OCI-LY1 (cell line): ENCODE data around the gene FNDC5.

Experiments
- H2AFZ ChIP-seq: fragments of 200-600 bp; sonication (generic), shearing (Covaris generic); 2 replicates; pipeline ENCODE4 v1.6.0; 2014; ENCODE audit warnings: antibody characterized with exemption, mild to moderate bottlenecking, low read length
- H3F3A ChIP-seq: fragments of 200-600 bp; sonication (generic), shearing (Covaris generic); 2 replicates; pipeline ENCODE4 v1.6.0; 2014; ENCODE audit warnings: mild to moderate bottlenecking, antibody characterized with exemption, low read length, moderate library complexity; ENCODE audit not compliant: insufficient read depth
- H3K27ac ChIP-seq: fragments of 200-600 bp; sonication (generic); 2 replicates; pipeline ENCODE4 v1.5.1; 2014; ENCODE audit warnings: low read length, mixed run types, mild to moderate bottlenecking, low read depth; ENCODE audit not compliant: poor library complexity, severe bottlenecking
- H3K27me3 ChIP-seq: fragments of 200-600 bp; sonication (generic); 2 replicates; pipeline ENCODE4 v1.6.0; 2014; ENCODE audit warnings: antibody characterized with exemption, mild to moderate bottlenecking, low read length, moderate library complexity; ENCODE audit not compliant: insufficient read depth
- H3K36me3 ChIP-seq: fragments of 200-600 bp; sonication (generic); 2 replicates; pipeline ENCODE4 v1.6.1; 2014; ENCODE audit warnings: mild to moderate bottlenecking, antibody characterized with exemption, low read length, moderate library complexity, mixed read lengths; ENCODE audit not compliant: insufficient read depth
- H3K4me1 ChIP-seq: fragments of 200-600 bp; sonication (generic); 2 replicates; pipeline ENCODE4 v1.5.1; 2014; ENCODE audit warnings: mild to moderate bottlenecking, low read length, moderate library complexity; ENCODE audit not compliant: insufficient read depth, severe bottlenecking
- H3K4me2 ChIP-seq: fragments of 200-600 bp; sonication (generic), shearing (Covaris generic); 2 replicates; pipeline ENCODE4 v1.6.1; 2014; ENCODE audit warnings: low read length
- H3K4me3 ChIP-seq: fragments of 200-600 bp; sonication (generic); 2 replicates; pipeline ENCODE4 v1.5.1; 2014; ENCODE audit warnings: low read length, low read depth, mild to moderate bottlenecking, mixed read lengths; ENCODE audit not compliant: poor library complexity, severe bottlenecking
- H3K79me2 ChIP-seq: fragments of 200-600 bp; shearing (Covaris generic); 2 replicates; pipeline ENCODE4 v1.6.1; 2016; ENCODE audit warnings: mixed run types, low read length, mixed read lengths; ENCODE audit not compliant: insufficient read depth
- H3K9ac ChIP-seq: fragments of 200-600 bp; sonication (generic), shearing (Covaris generic); 2 replicates; pipeline ENCODE4 v1.6.1; 2014; ENCODE audit warnings: mild to moderate bottlenecking, low read length, mixed read lengths
- H3K9me2 ChIP-seq: fragments of 200-600 bp; sonication (generic), shearing (Covaris generic); 2 replicates; pipeline ENCODE4 v1.6.1; 2014; ENCODE audit warnings: low read depth, mild to moderate bottlenecking, low read length, mixed read lengths
- H3K9me3 ChIP-seq: fragments of 200-600 bp; shearing (Covaris generic); 2 replicates; pipeline ENCODE4 v1.6.1; 2014; ENCODE audit warnings: low read length, mixed read lengths
- H4K20me1 ChIP-seq: fragments of 200-600 bp; sonication (generic), shearing (Covaris generic); 2 replicates; pipeline ENCODE4 v1.6.0; 2016; ENCODE audit warnings: mild to moderate bottlenecking, low read length; ENCODE audit not compliant: insufficient read depth
- EZH2 ChIP-seq: fragments of 200-600 bp; sonication (generic), shearing (Covaris generic); IDR thresholded peaks from 2 replicates; pipeline ENCODE4 v1.8.0; 2017; ENCODE audit warnings: borderline replicate concordance, mixed run types, mild to moderate bottlenecking, antibody characterized with exemption, low read length, moderate library complexity, mixed read lengths
- TF ChIP-seq, protein P1 (sequence below): fragments of 200-600 bp; sonication (generic), shearing (Covaris generic); IDR thresholded peaks from 2 replicates; pipeline ENCODE4 v1.5.1; 2017; ENCODE audit warnings: mild to moderate bottlenecking, antibody characterized with exemption, low read length, moderate library complexity, mixed read lengths

FNDC5 gene

DNA sequence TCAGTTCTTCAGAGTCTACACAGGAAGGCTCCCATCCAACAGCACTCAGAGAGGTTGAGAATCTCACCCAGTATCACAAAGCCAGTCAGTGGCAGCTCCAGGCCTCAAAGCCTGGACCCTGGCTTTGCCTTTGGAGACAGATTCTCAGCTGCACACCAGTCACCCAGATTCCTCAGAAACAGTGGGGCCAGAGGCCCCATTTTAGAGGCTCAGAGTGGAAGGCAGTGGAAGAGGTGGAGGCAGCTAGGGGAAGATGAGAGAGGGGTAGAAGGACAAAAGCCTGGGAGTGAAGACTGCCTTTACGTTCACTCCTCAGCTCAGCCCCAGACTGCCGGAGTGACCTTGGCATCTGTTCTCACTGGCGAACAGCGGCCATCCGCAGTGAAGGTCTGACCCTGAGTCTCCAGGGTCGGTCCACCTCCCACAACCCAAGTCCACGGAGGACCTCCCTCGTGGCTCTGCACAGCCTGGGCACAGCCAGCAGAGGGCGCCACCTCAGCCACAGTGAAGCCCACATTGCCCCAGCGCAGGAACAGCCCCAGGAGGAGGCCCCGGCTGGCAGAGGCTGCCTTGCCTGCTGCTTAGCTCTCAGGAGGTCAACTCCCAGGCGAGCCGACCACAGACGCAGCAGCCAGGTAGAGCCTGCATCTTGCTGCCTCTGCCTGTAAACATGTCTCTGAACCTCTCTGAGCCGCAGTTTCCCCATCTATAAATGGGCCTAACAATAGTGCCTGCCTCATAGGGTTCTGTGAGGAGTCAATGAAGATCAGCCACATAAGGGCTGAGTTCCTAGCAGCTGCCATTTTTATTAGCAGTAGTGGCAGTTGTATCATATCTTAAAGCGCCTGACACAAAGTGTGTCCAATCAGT lies 5.9 kb upstream of the FNDC5 start:
- Histone ChIP-seq H3K4me2 (no peak overlapping the region), H3K9me2 (no peaks in the 10 kb centered on the region), H2AFZ (no peak overlapping the region), H3K27me3 (no peaks in the 10 kb centered on the region; the same call in 1 of the 2 replicates), H3K9ac (no peak overlapping the region), H4K20me1 (no peaks in the 10 kb centered on the region), H3K9me3 (no peaks in the 10 kb centered on the region), H3K79me2 (no peaks in the 10 kb centered on the region), H3K4me1 (peaks cover 7% of the 10 kb centered on the region), H3K27ac (no peak overlapping the region), H3K36me3 (no peaks in the 10 kb centered on the region), H3K4me3 (no peak overlapping the region), H3F3A (no peaks in the 10 kb centered on the region)
- TF ChIP-seq, protein P1, sequence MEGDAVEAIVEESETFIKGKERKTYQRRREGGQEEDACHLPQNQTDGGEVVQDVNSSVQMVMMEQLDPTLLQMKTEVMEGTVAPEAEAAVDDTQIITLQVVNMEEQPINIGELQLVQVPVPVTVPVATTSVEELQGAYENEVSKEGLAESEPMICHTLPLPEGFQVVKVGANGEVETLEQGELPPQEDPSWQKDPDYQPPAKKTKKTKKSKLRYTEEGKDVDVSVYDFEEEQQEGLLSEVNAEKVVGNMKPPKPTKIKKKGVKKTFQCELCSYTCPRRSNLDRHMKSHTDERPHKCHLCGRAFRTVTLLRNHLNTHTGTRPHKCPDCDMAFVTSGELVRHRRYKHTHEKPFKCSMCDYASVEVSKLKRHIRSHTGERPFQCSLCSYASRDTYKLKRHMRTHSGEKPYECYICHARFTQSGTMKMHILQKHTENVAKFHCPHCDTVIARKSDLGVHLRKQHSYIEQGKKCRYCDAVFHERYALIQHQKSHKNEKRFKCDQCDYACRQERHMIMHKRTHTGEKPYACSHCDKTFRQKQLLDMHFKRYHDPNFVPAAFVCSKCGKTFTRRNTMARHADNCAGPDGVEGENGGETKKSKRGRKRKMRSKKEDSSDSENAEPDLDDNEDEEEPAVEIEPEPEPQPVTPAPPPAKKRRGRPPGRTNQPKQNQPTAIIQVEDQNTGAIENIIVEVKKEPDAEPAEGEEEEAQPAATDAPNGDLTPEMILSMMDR, result peak; percentile 96
- no peak for TF ChIP-seq EZH2

DNA sequence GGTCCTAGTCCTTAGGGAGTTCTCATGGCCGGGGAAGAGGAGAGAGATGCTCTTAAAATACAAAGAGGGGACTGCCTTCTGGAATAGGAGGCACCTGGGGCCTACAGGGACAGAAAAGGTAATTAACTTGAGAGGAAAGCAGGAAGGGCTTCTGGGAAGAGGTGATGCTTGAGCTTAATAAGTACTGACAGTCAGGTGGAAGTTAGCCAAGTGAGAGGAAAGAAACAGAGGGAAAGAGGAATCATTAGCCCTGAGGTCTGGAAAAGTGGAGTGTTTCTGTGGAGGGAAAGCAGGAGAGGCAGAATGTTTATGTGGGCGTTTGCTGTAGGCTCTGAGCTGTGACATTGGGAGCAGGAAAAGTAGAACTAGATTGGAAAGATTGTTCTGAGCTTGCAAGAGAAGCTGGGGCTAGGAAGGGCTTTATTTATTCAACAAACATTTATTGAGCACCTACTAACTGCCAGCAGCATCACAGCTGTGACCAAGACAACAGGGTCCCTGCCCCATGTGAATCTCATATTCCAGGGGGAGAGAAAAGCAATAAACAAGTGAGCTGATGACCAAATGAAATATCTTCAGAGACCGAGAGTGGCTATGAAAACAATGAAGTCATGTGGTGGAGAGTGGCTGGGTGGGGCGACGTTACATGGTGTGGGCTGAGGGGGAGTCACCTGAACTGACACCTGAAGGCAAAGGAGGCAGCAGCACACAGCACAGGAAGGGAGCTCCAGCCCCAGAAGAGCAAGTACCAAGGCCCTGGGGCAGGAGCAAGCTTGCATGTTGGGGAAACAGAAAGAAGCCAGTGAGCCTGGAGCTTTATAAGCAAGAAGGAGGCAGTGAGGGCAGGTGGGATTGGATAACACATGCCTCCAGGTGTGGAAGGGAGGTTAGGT lies 4.4 kb upstream of the FNDC5 start:
- TF ChIP-seq EZH2, result no peak
- TF ChIP-seq, protein P1, result no peak
- Histone ChIP-seq H4K20me1 (no peaks in the 10 kb centered on the region), H3K79me2 (no peaks in the 10 kb centered on the region), H3K4me3 (no peak overlapping the region), H3K4me2 (no peak overlapping the region), H3K9me3 (no peaks in the 10 kb centered on the region), H3K27ac (no peak overlapping the region), H3K27me3 (no peaks in the 10 kb centered on the region; the same call in 1 of the 2 replicates), H3F3A (no peaks in the 10 kb centered on the region), H2AFZ (no peak overlapping the region), H3K9ac (no peak overlapping the region), H3K36me3 (no peaks in the 10 kb centered on the region), H3K9me2 (no peaks in the 10 kb centered on the region), H3K4me1 (peaks cover 7% of the 10 kb centered on the region)

DNA sequence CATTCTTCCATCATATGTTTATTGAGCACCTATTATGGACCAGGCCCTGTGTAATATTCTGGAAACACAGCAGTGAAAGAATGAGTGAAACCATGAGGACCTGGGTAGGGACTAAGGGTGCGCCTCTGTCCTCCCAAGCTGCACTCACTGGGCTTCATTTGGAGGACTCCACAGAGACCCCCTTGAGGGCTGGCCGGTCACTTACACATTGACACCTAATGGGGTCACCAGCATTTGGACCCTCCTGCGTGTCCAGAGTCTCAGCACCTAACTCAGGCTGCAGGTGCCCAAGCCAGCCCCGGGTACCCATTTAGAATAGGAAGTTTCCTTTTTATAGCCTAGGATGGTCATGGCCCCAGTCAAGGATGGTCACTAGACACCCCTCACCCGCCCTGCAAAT lies 2.8 kb upstream of the FNDC5 start:
- H3K79me2 ChIP-seq, result no peaks in the 10 kb centered on the region
- no peak overlapping the region for H3K4me2 ChIP-seq
- H3K27ac ChIP-seq, result no peak overlapping the region
- no peak for TF ChIP-seq EZH2
- TF ChIP-seq, protein P1, result no peak
- no peaks in the 10 kb centered on the region for H3K9me2 ChIP-seq
- H4K20me1 ChIP-seq, result no peaks in the 10 kb centered on the region
- H3K9me3 ChIP-seq, result no peaks in the 10 kb centered on the region
- no peak overlapping the region for H3K9ac ChIP-seq
- no peak overlapping the region for H2AFZ ChIP-seq
- H3K36me3 ChIP-seq, result no peaks in the 10 kb centered on the region
- no peak overlapping the region for H3K4me3 ChIP-seq
- H3F3A ChIP-seq, result no peaks in the 10 kb centered on the region
- H3K4me1 ChIP-seq, result peaks cover 7% of the 10 kb centered on the region
- H3K27me3 ChIP-seq, result no peaks in the 10 kb centered on the region; the same call in 1 of the 2 replicates
